HEK293T (cell line): Measurements from ENCODE around the gene LRIG1.

Experiments
- CTCF ChIA-PET: fragments of 350-600 bp; formaldehyde crosslinking; extraction: SDS; loops from one replicate; lab custom pipeline; 2021; ENCODE audit warnings: antibody characterized with exemption, inconsistent platforms; lab: Yijun Ruan, JAX
- POLR2A ChIA-PET: fragments of 350-600 bp; formaldehyde crosslinking; extraction: SDS; loops from one replicate; lab custom pipeline; 2020; ENCODE audit warnings: antibody characterized with exemption, inconsistent platforms; lab: Yijun Ruan, JAX
- DNase-seq: peaks from one replicate; pipeline ENCODE4 v3.0.0; 2012; ENCODE audit warnings: mixed read lengths; ENCODE audit errors: extremely low spot score
- ARNT ChIP-seq: fragments of 450-650 bp; IDR thresholded peaks from 2 replicates; pipeline ENCODE4 v1.6.1; 2017; ENCODE audit warnings: mild to moderate bottlenecking
- BHLHE40 ChIP-seq: fragments of 450-650 bp; IDR thresholded peaks from 2 replicates; pipeline ENCODE4 v1.6.1; 2016; ENCODE audit warnings: mild to moderate bottlenecking, moderate library complexity, borderline replicate concordance
- CTBP1 ChIP-seq: fragments of 450-650 bp; IDR thresholded peaks from 2 replicates; pipeline ENCODE4 v1.6.1; 2016; ENCODE audit warnings: borderline replicate concordance
- ELF4 ChIP-seq: fragments of 450-650 bp; IDR thresholded peaks from 2 replicates; pipeline ENCODE4 v1.6.1; 2017; ENCODE audit warnings: antibody characterized with exemption
- FOXA1 ChIP-seq: fragments of 450-650 bp; IDR thresholded peaks from 2 replicates; pipeline ENCODE4 v1.6.1; 2016; ENCODE audit warnings: mild to moderate bottlenecking
- FOXK2 ChIP-seq: fragments of 450-650 bp; IDR thresholded peaks from 2 replicates; pipeline ENCODE4 v1.6.1; 2016; ENCODE audit warnings: mild to moderate bottlenecking
- FOXM1 ChIP-seq: fragments of 450-650 bp; IDR thresholded peaks from 2 replicates; pipeline ENCODE4 v1.6.1; 2017; ENCODE audit warnings: mild to moderate bottlenecking, borderline replicate concordance
- HDGF ChIP-seq: fragments of 450-650 bp; IDR thresholded peaks from 2 replicates; pipeline ENCODE4 v1.6.1; 2017; ENCODE audit warnings: antibody characterized with exemption, borderline replicate concordance
- L3MBTL2 ChIP-seq: fragments of 450-650 bp; conservative IDR thresholded peaks from 2 replicates; pipeline ENCODE4 v1.6.1; 2016; ENCODE audit warnings: mild to moderate bottlenecking
- LEF1 ChIP-seq: fragments of 450-650 bp; IDR thresholded peaks from 2 replicates; pipeline ENCODE4 v1.6.1; 2017; ENCODE audit warnings: mild to moderate bottlenecking, borderline replicate concordance
- NFRKB ChIP-seq: fragments of 450-650 bp; IDR thresholded peaks from 2 replicates; pipeline ENCODE4 v1.6.1; 2016; ENCODE audit warnings: mild to moderate bottlenecking, moderate library complexity
- PKNOX1 ChIP-seq: fragments of 450-650 bp; IDR thresholded peaks from 2 replicates; pipeline ENCODE4 v1.6.1; 2016
- SP1 ChIP-seq: fragments of 450-650 bp; IDR thresholded peaks from 2 replicates; pipeline ENCODE4 v1.6.1; 2017
- SUZ12 ChIP-seq: fragments of 450-650 bp; IDR thresholded peaks from 2 replicates; pipeline ENCODE4 v1.6.1; 2016; ENCODE audit warnings: mild to moderate bottlenecking
- TARDBP ChIP-seq: fragments of 450-650 bp; IDR thresholded peaks from 2 replicates; pipeline ENCODE4 v1.6.1; 2016
- ZNF384 ChIP-seq: fragments of 450-650 bp; IDR thresholded peaks from 2 replicates; pipeline ENCODE4 v1.6.1; 2016

LRIG1 gene

GRCh38 chr3:66484106-66484844 lies 16.5 kb downstream of the LRIG1 start:
- POLR2A ChIA-PET = no interaction called here
- DNase-seq = no peak
- CTCF ChIA-PET = no interaction called here
- TF ChIP-seq LEF1 = no peak

- ChIA-PET CTCF (interaction anchor here (1.0 kb wide), 1 partner anchor 76 kb away, joined by 3 read pairs; no protein-coding TSS in a partner anchor), POLR2A (no interaction called here)
- DNase-seq = no peak
- TF ChIP-seq LEF1 (no peak), ZNF384 (no peak), ELF4 (no peak)
Measured at GRCh38 chr3:66483409-66483906, 17.4 kb downstream of the LRIG1 start.

GRCh38 chr3:66483006-66483405 lies 17.8 kb downstream of the LRIG1 start:
- TF ChIP-seq BHLHE40 (no peak), ZNF384 (no peak), ELF4 (no peak), FOXA1 (no peak), TARDBP (no peak), PKNOX1 (no peak), SUZ12 (no peak), L3MBTL2 (no peak), NFRKB (no peak), FOXK2 (no peak), LEF1 (no peak), ARNT (no peak), CTBP1 (no peak), FOXM1 (no peak), HDGF (no peak), SP1 (no peak)
- ChIA-PET POLR2A (no interaction called here), CTCF (interaction anchor here (1.0 kb wide), 1 partner anchor 75 kb away, joined by 3 read pairs; no protein-coding TSS in a partner anchor)
- DNase-seq = no peak

GRCh38 chr3:66482018-66482404 lies 18.8 kb downstream of the LRIG1 start:
- ChIA-PET CTCF (interaction anchor here (1.0 kb wide), 1 partner anchor 10 kb away, joined by 3 read pairs; no protein-coding TSS in a partner anchor), POLR2A (no interaction called here)
- DNase-seq = no peak
- TF ChIP-seq FOXA1 (no peak), ARNT (no peak), PKNOX1 (no peak), HDGF (no peak), L3MBTL2 (no peak), ZNF384 (no peak), LEF1 (no peak), SUZ12 (no peak), NFRKB (no peak), CTBP1 (no peak)

- ChIA-PET CTCF (interaction anchor here (1.0 kb wide), 1 partner anchor 11 kb away, joined by 3 read pairs; no protein-coding TSS in a partner anchor), POLR2A (no interaction called here)
- no peak for DNase-seq
- TF ChIP-seq FOXK2 = no peak
- no peak for TF ChIP-seq BHLHE40
- TF ChIP-seq ARNT = no peak
- no peak for TF ChIP-seq FOXA1
- TF ChIP-seq L3MBTL2 = no peak
- TF ChIP-seq NFRKB = no peak
- no peak for TF ChIP-seq LEF1
- TF ChIP-seq ELF4 = no peak
- TF ChIP-seq TARDBP = no peak
- no peak for TF ChIP-seq CTBP1
- no peak for TF ChIP-seq FOXM1
- no peak for TF ChIP-seq SP1
Measured at GRCh38 chr3:66481071-66482017, 19.5 kb downstream of the LRIG1 start.

- no peak for DNase-seq
- CTCF ChIA-PET = no interaction called here
- TF ChIP-seq SUZ12 (no peak), BHLHE40 (no peak)
- POLR2A ChIA-PET = no interaction called here
Measured at GRCh38 chr3:66480666-66481065, 20.2 kb downstream of the LRIG1 start.

- TF ChIP-seq SUZ12 (no peak), LEF1 (no peak), BHLHE40 (no peak), SP1 (no peak), HDGF (no peak), ZNF384 (no peak)
- POLR2A ChIA-PET = interaction anchor here (1.3 kb wide), 1 partner anchor 18 kb away, joined by 3 read pairs; no protein-coding TSS in a partner anchor
- CTCF ChIA-PET = no interaction called here
- DNase-seq = no peak
Measured at GRCh38 chr3:66479532-66479947, 21.3 kb downstream of the LRIG1 start.
